AML-193 (cell line): ENCODE measurements around the gene ERVK3-1.

Source experiments
- DNase-seq, 2 experiments: peaks; one replicate each; lab custom pipeline; 2025; lab: John Stamatoyannopoulos, UW

The ERVK3-1 gene

GRCh38 chr19:58364146-58364545 lies 59.0 kb downstream of the ERVK3-1 start:
- peak; percentile 82 to 90 for DNase-seq
